ENCODE measurements around the gene ZCCHC17. TPM values are rescaled to one million over a fixed set of nuclear protein-coding genes. Genes with fewer than 3 reads are reported as not detected.
A peak's percentile ranks its signal among the peaks of the same experiment; 100 is the strongest.

The ZCCHC17 gene
- total RNA-seq, 2 donors from 2014 or later: 13.1 to 21.7 TPM

DNA sequence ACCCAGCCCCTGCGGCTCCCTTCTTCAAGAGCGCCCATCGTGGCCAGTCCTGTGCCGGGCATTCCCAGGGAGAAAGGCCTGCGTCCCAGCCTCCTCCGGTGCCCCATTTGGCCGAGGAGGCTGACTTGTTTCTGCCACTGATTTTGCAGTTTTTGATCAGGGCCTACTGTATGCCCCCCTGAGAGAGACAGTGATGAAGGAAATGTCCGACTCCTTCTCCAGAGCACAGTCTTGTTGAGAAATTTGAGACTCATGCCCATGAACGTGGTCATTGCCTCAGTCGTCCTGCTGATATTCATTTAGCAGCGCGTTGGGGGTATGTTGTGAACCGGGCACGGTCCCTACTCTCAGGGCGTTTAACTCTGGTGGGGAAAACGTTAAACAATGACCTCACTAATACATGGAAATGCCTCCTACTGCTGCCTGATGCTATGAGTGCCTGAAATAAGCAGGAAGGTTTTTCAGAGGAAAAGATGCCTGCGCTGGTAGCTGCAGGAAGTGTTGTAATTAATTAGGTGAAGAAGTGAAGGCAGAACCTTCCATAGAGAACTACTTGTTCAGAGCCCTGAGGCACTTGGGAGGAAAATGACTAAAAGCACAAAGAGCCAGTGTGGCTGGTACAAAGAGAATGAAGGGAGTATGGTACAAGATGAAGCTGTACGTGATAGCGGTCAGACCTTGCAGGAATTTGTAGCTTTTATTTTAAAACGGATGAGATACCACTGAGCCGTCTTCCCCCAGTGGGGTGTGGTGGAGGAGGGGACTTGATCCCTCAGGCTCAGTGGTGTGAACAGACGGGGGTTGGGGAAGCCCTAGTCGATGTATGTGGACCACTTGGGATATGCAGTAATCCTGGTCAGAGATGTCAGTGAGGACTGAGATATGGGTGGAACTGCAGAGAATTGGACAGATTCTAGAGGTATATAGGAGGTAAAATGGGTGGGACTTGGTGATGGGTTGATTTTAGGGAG lies 730 bp downstream of the ZCCHC17 start:
- no peak for TF ChIP-seq CTCF (IDR thresholded peaks at IDR 0.05)
- peak overlapping the region; percentile 80 to 89 for H3K27ac ChIP-seq
- DNase-seq (ENCODE audit: low spot score): no peak
- ATAC-seq (ENCODE audit: insufficient number of reproducible peaks, low FRiP score, low read depth): no peak
- H3K4me1 ChIP-seq (ENCODE audit: control insufficient read depth in 1 of 2, low read depth in 2 of 2): peaks cover 13 to 39% of the 10 kb centered on the region in 2 donors
- no peaks in the 10 kb centered on the region for H3K27me3 ChIP-seq (replicated peaks; ENCODE audit: insufficient read depth)
- peaks cover 7% of the 10 kb centered on the region for H3K36me3 ChIP-seq
- no peaks in the 10 kb centered on the region for H3K9me3 ChIP-seq
- peak overlapping the region; percentile 88 for H3K4me3 ChIP-seq

DNA sequence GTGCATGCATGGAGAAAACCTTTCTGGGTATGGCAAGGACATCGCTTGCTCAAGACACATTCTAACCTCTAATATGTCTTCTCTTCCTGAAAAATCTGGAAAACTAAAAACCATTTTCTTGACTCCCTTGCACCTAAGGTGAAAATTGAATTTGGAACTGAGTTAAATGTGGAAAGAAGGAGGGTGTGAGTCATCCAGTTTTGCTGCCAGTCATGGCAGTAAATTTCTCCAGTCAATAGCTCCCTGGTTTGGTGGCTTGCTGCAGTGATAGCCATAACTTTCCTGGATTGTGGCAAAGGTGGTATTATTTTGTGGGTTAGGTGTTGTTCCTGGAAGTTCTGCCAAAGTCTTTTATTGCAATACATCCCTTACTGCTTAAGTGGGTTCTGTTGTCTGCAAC lies 2.5 kb downstream of the ZCCHC17 start:
- no peak for TF ChIP-seq CTCF (IDR thresholded peaks at IDR 0.05)

DNA sequence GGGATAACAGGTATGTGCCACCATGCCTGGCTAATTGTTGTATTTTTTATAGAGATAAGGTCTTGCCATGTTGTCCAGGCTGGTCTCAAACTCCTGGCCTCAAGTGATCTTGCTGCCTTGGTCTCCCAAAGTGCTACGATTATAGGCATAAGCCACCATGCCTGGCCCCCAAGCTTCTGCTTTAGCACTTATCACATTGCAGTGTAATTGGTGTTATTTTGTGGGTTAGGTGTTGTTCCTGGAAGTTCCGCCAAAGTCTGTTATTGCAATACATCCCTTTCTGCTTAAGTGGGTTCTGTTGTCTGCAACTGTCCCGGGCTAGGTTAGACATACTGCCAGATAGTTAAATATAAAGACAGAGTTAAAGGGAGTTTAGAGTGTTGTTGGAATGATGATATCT lies 3.4 kb downstream of the ZCCHC17 start:
- no peak for ATAC-seq (ENCODE audit: insufficient number of reproducible peaks, low FRiP score, low read depth)
- H3K27me3 ChIP-seq (replicated peaks; ENCODE audit: insufficient read depth): no peaks in the 10 kb centered on the region
- no peak for TF ChIP-seq CTCF (IDR thresholded peaks at IDR 0.05)
- no peaks in the 10 kb centered on the region for H3K36me3 ChIP-seq
- DNase-seq (ENCODE audit: low spot score): no peak
- H3K9me3 ChIP-seq: no peaks in the 10 kb centered on the region
- peaks cover 13 to 36% of the 10 kb centered on the region in 2 donors for H3K4me1 ChIP-seq (ENCODE audit: control insufficient read depth in 1 of 2, low read depth in 2 of 2)
- no peak overlapping the region for H3K27ac ChIP-seq
- no peak overlapping the region for H3K4me3 ChIP-seq

More for the DNA sequence above, 2.5 kb downstream of the ZCCHC17 start:
- no peak for ATAC-seq (ENCODE audit: insufficient number of reproducible peaks, low FRiP score, low read depth)
- Histone ChIP-seq H3K27ac (no peak overlapping the region), H3K4me1 (ENCODE audit: control insufficient read depth in 1 of 2, low read depth in 2 of 2) (peaks cover 13 to 39% of the 10 kb centered on the region in 2 donors), H3K27me3 (replicated peaks; ENCODE audit: insufficient read depth) (no peaks in the 10 kb centered on the region), H3K36me3 (no peaks in the 10 kb centered on the region), H3K4me3 (no peak overlapping the region), H3K9me3 (no peaks in the 10 kb centered on the region)
- no peak for DNase-seq (ENCODE audit: low spot score)

- H3K27ac ChIP-seq: no peak overlapping the region
- no peak for ATAC-seq (ENCODE audit: insufficient number of reproducible peaks, low FRiP score, low read depth)
Observed at GRCh38 chr1:31302709-31303441, 6.0 kb downstream of the ZCCHC17 start.

More at GRCh38 chr1:31302709-31303441, 6.0 kb downstream of the ZCCHC17 start:
- no peak for DNase-seq (ENCODE audit: low spot score)
- Histone ChIP-seq H3K4me1 (ENCODE audit: control insufficient read depth in 1 of 2, low read depth in 2 of 2) (peaks cover 3 to 25% of the 10 kb centered on the region in 2 donors), H3K27me3 (replicated peaks; ENCODE audit: insufficient read depth) (no peaks in the 10 kb centered on the region), H3K4me3 (no peak overlapping the region), H3K9me3 (no peaks in the 10 kb centered on the region), H3K36me3 (no peaks in the 10 kb centered on the region)
- no peak for TF ChIP-seq CTCF (IDR thresholded peaks at IDR 0.05)
